Measurements from ENCODE around the gene DIP2B.

- TF ChIP-seq EZH2 (IDR thresholded peaks at IDR 0.05; ENCODE audit: insufficient read depth, poor library complexity, severe bottlenecking) (no peak), EZH2phosphoT487 (IDR thresholded peaks at IDR 0.05; ENCODE audit: insufficient read depth, low read depth) (no peak)
Observed at GRCh38 chr12:50567926-50568325, 63.1 kb downstream of the DIP2B start.

Data from GM23248 (cell line).